NCI-H2196 treated with DMSO at 0.1 percent for 48 hours (cell line): ENCODE measurements around the gene PCBP3.

ENCODE experiments used
- DNase-seq: peaks from one replicate; lab custom pipeline; 2025; ENCODE audit not compliant: unreplicated experiment; lab: John Stamatoyannopoulos, UW

PCBP3 gene

DNA sequence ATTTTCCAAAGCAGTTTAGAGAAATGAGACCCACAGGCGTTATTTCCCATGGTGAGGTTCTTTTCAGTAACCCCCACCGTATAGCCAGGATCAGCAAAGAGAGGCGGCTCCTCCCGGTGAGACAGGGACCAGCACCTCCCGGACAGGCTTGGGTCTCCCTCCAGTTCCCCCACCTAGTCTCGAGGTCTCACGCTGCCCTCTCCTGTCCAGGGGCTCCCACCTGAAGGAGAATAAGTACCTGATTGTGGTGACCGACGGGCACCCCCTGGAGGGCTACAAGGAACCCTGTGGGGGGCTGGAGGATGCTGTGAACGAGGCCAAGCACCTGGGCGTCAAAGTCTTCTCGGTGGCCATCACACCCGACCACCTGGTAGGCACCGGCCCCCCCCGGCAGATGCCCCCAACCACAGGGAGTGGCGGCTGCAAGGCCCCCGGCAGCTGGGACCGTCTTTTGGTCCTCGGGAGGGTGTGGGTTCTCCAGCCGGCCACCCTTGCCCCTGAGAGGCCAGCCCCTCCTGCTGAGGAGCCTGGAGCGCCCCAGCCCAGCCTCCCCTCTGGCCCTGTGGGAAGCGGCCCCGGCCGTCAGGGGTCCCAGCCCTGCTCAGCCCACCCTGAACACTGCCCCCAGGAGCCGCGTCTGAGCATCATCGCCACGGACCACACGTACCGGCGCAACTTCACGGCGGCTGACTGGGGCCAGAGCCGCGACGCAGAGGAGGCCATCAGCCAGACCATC is 343.0 kb downstream of the PCBP3 start:
- DNase-seq: no peak

DNA sequence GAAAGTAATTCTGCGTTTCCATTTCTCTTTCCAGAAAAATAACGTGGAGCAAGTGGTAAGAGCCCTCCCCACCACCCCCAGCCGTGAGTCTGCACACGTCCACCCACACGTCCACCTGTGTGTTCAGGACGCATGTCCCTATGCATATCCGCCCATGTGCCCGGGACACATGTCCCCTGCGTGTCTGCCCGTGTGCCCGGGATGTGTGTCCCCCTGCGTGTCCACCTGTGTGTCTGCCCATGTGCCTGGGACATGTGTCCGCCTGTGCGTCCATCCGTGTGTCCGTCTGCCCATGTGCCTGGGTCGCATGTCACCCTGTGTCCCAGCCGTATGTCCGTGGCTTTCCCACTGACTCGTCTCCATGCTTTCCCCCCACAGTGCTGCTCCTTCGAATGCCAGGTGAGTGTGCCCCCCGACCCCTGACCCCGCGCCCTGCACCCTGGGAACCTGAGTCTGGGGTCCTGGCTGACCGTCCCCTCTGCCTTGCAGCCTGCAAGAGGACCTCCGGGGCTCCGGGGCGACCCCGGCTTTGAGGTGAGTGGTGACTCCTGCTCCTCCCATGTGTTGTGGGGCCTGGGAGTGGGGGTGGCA is 343.7 kb downstream of the PCBP3 start:
- no peak for DNase-seq

DNA sequence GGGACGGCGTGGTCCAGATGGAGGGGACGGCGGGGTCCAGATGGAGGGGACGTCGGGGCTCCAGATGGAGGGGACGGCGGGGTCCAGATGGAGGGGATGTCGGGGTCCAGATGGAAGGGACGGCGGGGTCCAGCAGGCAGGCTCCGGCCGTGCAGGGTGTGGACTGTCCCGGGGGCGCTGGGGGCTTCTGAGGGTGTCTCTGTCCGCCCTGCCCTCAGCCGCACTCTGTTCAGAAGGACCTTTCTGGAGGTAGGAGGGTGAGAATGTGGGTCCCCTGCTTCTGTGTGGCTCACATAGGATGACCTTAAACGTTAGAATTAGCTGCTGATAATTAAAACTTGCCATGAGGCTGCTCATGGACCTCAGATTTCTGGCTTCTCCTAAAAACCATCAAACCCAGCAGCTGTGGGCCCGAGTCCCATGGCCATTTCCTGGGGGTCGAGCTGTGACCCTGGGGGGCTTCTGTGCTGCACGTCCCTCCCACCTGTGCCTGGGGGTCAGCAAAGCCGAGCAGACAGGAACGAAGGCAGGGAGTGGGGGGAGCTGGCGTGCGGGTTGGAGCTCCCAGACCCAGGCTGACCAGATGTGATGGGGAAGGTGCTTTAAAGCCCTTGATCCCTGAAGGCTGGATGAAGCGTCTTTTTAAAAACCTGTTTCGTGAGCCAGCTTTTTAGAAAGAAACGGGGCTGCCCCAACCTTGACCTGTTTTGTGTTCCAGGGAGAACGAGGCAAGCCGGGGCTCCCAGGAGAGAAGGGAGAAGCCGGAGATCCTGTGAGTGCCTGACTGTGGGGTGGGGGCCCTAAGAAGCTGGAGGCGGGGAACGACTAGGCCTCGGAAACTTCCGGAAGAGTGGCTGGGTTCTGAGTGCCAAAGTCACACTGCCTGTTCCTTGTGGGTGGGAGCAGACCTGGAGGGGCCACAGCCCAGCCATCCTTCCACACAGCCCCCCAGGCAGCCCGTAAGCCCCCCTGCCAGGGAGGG is 345.1 kb downstream of the PCBP3 start:
- no peak for DNase-seq

DNA sequence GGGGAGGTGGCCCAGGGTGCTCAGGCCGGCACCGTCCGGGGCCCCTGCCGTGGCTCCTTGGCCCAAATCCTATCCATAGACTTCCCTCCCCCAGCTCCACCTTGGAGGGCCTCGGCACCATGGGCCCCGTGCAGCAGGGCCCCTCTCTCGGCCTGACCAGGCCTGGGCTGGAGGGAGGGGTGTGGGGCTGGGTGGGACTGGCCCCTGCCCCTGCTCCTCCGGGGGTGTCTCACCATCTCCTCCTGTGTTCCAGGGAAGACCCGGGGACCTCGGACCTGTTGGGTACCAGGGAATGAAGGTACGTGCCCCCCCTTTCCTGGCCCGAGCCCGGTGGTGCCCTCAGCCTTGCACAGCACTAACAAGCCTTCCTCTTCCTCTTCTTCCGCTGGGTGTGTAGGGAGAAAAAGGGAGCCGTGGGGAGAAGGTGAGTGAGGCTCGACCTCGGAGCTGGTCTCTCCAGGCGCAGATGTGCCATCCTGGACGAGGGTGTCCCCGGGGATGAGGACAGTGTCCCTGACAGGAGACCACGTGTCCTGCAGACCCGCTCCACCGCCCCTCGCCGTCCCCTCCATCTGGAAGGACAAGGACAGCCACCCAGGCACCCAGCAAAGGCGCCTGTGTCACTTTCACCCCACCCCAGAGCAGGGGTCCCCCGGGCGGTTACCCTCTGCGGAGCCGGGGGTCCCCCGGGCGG is 346.0 kb downstream of the PCBP3 start:
- DNase-seq: no peak

DNA sequence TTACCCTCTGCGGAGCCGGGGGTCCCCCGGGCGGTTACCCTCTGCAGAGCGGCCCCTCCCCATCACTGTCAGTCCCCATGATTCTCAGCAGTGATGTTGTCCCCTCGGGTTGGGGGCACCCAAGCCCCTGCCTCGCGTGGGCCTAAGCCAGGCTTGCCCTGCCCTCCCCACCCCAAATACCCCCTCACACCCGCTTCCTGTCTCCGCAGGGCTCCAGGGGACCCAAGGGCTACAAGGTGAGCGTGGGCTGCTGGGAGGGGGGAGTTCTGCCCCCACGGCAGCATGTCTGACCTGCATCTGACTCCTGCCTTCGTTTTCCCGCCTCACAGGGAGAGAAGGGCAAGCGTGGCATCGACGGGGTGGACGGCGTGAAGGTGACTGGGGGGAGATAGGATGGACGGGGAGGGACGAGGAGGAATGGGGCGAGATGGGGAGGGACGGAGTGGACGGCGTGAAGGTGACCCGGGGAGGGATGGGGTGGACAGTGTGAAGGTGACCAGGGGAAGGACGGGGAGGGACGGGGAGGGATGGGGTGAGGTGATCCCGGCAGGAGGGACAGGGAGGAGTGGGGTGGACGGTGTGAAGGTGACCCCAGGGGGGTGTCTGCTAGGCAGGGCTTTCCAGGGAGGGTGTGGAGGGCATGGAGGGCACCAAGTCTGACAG is 346.7 kb downstream of the PCBP3 start:
- no peak for DNase-seq

DNA sequence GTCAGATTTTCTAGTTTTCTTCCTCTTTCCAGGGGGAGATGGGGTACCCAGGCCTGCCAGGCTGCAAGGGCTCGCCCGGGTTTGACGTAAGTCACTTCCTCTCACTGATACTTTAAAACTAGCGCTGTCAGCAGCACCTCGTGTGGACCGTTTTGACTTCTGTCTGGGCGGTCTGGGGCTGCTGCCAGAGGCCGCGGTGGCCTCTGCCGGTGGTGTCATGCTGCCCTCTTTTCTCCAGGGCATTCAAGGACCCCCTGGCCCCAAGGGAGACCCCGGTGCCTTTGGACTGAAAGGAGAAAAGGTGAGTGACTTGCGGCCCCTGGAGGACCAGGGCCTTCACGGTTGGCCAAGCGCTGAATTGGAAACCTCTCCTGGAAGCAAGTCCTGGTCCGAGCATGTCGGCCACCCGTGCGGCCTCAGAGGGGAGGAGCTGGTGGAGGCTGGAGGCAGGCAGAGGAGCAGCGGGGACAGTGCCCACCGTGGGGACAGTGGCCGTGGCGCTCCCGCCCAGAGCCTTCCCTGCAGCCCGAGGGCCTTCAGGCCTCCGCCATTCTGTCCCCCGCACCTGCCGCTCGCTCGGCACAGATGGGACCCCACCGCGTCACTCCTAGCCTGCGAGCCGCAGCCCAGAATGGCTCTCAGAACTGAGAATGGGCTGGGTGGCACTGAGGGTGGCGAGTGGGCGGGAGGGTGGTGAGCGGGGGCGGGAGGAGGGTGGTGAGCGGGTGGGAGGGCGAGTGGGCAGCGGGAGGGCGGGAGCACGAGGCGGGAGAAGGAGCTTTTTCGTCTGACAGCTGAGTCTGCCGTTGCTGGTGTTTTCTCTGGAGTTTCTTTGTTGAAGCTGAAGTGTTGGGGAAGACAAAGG is 347.4 kb downstream of the PCBP3 start:
- no peak for DNase-seq

DNA sequence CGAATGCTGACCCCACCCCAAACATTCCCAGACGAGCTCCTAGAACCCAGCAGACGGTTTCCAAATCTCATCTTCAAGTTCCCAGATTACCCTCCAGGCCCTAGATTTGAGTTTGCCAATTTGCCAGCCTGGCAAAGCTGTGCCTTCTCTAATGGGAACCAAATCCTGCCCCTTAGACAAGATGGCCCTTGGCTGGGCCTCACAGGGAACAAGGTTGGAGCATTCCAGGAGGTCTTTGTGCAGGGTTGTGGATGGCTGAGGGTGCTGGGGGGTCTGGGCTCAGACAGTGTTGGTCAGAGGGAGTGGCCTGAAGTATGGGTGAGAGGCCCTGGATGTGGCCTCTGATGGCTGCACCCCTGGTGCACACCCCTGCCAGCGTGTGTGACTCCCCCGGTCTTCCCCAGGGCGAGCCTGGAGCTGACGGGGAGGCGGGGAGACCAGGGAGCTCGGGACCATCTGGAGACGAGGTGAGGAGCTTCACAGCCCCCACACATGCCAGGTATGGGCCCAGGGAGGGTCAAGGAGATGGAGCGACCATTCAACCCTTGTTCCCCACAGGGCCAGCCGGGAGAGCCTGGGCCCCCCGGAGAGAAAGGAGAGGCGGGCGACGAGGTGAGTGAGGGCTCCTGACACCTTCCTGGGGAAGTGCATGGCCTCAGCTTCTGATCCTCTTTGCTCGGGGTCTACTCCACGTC is 348.2 kb downstream of the PCBP3 start:
- DNase-seq: no peak
